Mesendoderm (in vitro differentiated cells): Measurements from ENCODE around the gene GRK1.

ENCODE experiments used
- DNase-seq: peaks from one replicate; pipeline ENCODE4 v3.0.0; 2013
- H2AK5ac ChIP-seq: 2 replicates; pipeline ENCODE4 v1.6.1; 2013; ENCODE audit warnings: low read length, inconsistent platforms
- H2BK120ac ChIP-seq: 2 replicates; pipeline ENCODE4 v1.6.1; 2013; ENCODE audit warnings: low read depth, mild to moderate bottlenecking, low read length, moderate library complexity, mixed read lengths
- H2BK15ac ChIP-seq: replicated peaks from 2 replicates; pipeline ENCODE4 v1.6.1; 2013; ENCODE audit warnings: low read depth, mild to moderate bottlenecking, moderate library complexity
- H2BK5ac ChIP-seq: 2 replicates; pipeline ENCODE4 v1.6.1; 2013; ENCODE audit warnings: low read length, inconsistent platforms
- H3K18ac ChIP-seq: 2 replicates; pipeline ENCODE4 v1.6.1; 2013; ENCODE audit warnings: mild to moderate bottlenecking, low read length, mixed read lengths
- H3K23ac ChIP-seq: one replicate; pipeline ENCODE4 v1.6.1; 2013; ENCODE audit warnings: low read length
- H3K27ac ChIP-seq: 2 replicates; pipeline ENCODE4 v1.5.1; 2013; ENCODE audit warnings: low read depth, mild to moderate bottlenecking, inconsistent platforms, low read length, moderate library complexity
- H3K27me3 ChIP-seq: 2 replicates; pipeline ENCODE4 v1.6.1; 2013; ENCODE audit warnings: low read length, control low read depth, mild to moderate bottlenecking, inconsistent platforms; ENCODE audit not compliant: insufficient read depth, poor library complexity
- H3K36me3 ChIP-seq: 2 replicates; pipeline ENCODE4 v1.6.1; 2013; ENCODE audit warnings: low read length, inconsistent platforms; ENCODE audit not compliant: control insufficient read depth, insufficient read depth
- H3K4ac ChIP-seq: one replicate; pipeline ENCODE4 v1.6.1; 2013; ENCODE audit warnings: low read depth, mild to moderate bottlenecking, low read length, moderate library complexity
- H3K4me1 ChIP-seq: 2 replicates; pipeline ENCODE4 v1.6.1; 2013; ENCODE audit warnings: low read depth, low read length, inconsistent platforms; ENCODE audit not compliant: control insufficient read depth
- H3K4me2 ChIP-seq: 2 replicates; pipeline ENCODE4 v1.6.1; 2013; ENCODE audit warnings: low read length
- H3K4me3 ChIP-seq: 2 replicates; pipeline ENCODE4 v1.5.1; 2013; ENCODE audit warnings: mild to moderate bottlenecking, low read length
- H3K56ac ChIP-seq: one replicate; pipeline ENCODE4 v1.6.1; 2013; ENCODE audit warnings: low read length
- H3K79me1 ChIP-seq: 2 replicates; pipeline ENCODE4 v1.6.1; 2013; ENCODE audit warnings: low read length, inconsistent platforms
- H3K79me2 ChIP-seq: 2 replicates; pipeline ENCODE4 v1.6.1; 2013; ENCODE audit warnings: mild to moderate bottlenecking, low read length; ENCODE audit not compliant: control insufficient read depth, insufficient read depth
- H3K9ac ChIP-seq: 2 replicates; pipeline ENCODE4 v1.6.1; 2013; ENCODE audit warnings: low read length, inconsistent platforms
- H4K5ac ChIP-seq: one replicate; pipeline ENCODE4 v1.6.1; 2013; ENCODE audit warnings: low read length
- H4K8ac ChIP-seq: one replicate; pipeline ENCODE4 v1.6.1; 2013; ENCODE audit warnings: low read depth, mild to moderate bottlenecking, control low read depth, low read length, moderate library complexity
- WGBS: extraction: QIAGEN DNeasy Blood & Tissue Kit; methylation state at CpG from one replicate; pipeline ENCODE4 v1.1.7; 2013; ENCODE audit warnings: low lambda C conversion rate, missing lambda C conversion rate; ENCODE audit not compliant: insufficient coverage; ENCODE audit errors: extremely low coverage; 5-methylcytosine and 5-hydroxymethylcytosine counted together

The GRK1 gene

GRCh38 chr13:113671066-113672001 is 4.3 kb downstream of the GRK1 start:
- Histone ChIP-seq H4K8ac (no peak overlapping the region), H2BK15ac (no peak overlapping the region), H3K4me2 (no peak overlapping the region), H3K4ac (no peak overlapping the region), H3K9ac (no peak overlapping the region), H2BK5ac (no peak overlapping the region), H3K18ac (no peak overlapping the region), H3K23ac (no peak overlapping the region), H3K79me1 (no peaks in the 10 kb centered on the region), H3K4me1 (no peaks in the 10 kb centered on the region), H4K5ac (no peak overlapping the region), H3K79me2 (no peaks in the 10 kb centered on the region), H3K27me3 (no peaks in the 10 kb centered on the region), H3K36me3 (no peaks in the 10 kb centered on the region), H3K27ac (no peak overlapping the region), H3K56ac (peak overlapping the region; percentile 31), H3K4me3 (no peak overlapping the region), H2BK120ac (no peak overlapping the region), H2AK5ac (peak overlapping the region; percentile 76)
- no CpG with 5 or more reads among the region's 54 CpGs for WGBS
- no peak for DNase-seq

DNA sequence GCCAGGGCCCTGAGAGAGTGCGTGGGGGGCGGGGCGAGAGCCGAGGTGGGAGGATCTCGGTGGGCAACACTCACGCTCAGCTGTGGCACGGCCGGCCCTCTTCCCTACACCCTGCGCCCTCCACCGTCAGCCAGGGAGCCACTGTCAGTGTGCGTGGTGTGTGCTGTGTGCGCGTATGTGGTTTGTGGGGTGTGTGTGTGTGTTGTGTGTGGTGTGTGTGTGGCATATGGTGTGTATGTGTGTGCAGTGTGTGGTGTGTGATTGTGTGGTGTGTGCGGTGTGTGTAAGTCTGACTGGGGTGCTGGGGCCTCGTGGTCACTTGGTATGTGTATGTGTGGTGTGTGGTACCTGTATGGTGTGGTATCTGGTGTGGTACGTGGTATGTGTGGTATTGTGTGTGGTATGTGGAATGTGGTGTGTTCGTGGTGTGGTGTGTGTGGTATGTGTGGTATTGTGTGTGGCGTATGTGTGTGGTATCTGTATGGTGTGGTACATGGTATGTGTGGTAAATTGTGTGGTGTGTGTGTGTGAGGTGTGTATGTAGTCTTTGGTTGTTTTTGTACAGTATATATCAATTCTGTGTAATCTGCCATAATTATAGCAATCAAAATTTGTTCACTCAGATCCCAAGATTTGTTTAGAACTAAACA is 5.1 kb downstream of the GRK1 start:
- H2AK5ac ChIP-seq: peak overlapping the region; percentile 87
- DNase-seq: no peak
- H3K4me3 ChIP-seq: no peak overlapping the region
- H2BK15ac ChIP-seq: no peak overlapping the region
- no peaks in the 10 kb centered on the region for H3K27me3 ChIP-seq
- no peaks in the 10 kb centered on the region for H3K4me1 ChIP-seq
- 100% methylated on average over 3 of the region's 18 CpGs for WGBS
- no peak overlapping the region for H2BK5ac ChIP-seq
- H3K36me3 ChIP-seq: no peaks in the 10 kb centered on the region
- H2BK120ac ChIP-seq: no peak overlapping the region
- H3K4ac ChIP-seq: no peak overlapping the region
- no peaks in the 10 kb centered on the region for H3K79me2 ChIP-seq
- no peak overlapping the region for H4K5ac ChIP-seq
- no peak overlapping the region for H3K23ac ChIP-seq
- H3K18ac ChIP-seq: no peak overlapping the region
- H3K56ac ChIP-seq: peak overlapping the region; percentile 19
- H3K79me1 ChIP-seq: no peaks in the 10 kb centered on the region
- no peak overlapping the region for H4K8ac ChIP-seq
- no peak overlapping the region for H3K4me2 ChIP-seq
- no peak overlapping the region for H3K27ac ChIP-seq
- no peak overlapping the region for H3K9ac ChIP-seq

- peak overlapping the region; percentile 8 for H3K18ac ChIP-seq
- peak overlapping the region; percentile 6 for H2BK120ac ChIP-seq
- H3K27me3 ChIP-seq: no peaks in the 10 kb centered on the region
- peak overlapping the region; percentile 100 for H2AK5ac ChIP-seq
- no CpG with 5 or more reads among the region's 11 CpGs for WGBS
- peaks cover 11% of the 10 kb centered on the region for H3K4me1 ChIP-seq
- peak; percentile 37 for DNase-seq
- peak overlapping the region; percentile 42 for H3K9ac ChIP-seq
- peak overlapping the region; percentile 99 for H2BK5ac ChIP-seq
- peak overlapping the region; percentile 82 for H3K56ac ChIP-seq
- peak overlapping the region; percentile 98 for H3K23ac ChIP-seq
- no peak overlapping the region for H2BK15ac ChIP-seq
- no peaks in the 10 kb centered on the region for H3K36me3 ChIP-seq
- no peak overlapping the region for H3K27ac ChIP-seq
- no peaks in the 10 kb centered on the region for H3K79me1 ChIP-seq
- H4K5ac ChIP-seq: no peak overlapping the region
- no peak overlapping the region for H3K4me3 ChIP-seq
- H3K79me2 ChIP-seq: no peaks in the 10 kb centered on the region
- peak overlapping the region; percentile 36 for H3K4me2 ChIP-seq
- H4K8ac ChIP-seq: no peak overlapping the region
- no peak overlapping the region for H3K4ac ChIP-seq
Measured at GRCh38 chr13:113722921-113723320, 55.9 kb downstream of the GRK1 start.

GRCh38 chr13:113723410-113724015 is 56.5 kb downstream of the GRK1 start:
- no peak overlapping the region for H3K4me3 ChIP-seq
- no peak overlapping the region for H3K4ac ChIP-seq
- H2BK120ac ChIP-seq: no peak overlapping the region
- no peak overlapping the region for H4K8ac ChIP-seq
- H3K79me1 ChIP-seq: no peaks in the 10 kb centered on the region
- H3K56ac ChIP-seq: peak overlapping the region; percentile 80
- no peak overlapping the region for H3K23ac ChIP-seq
- H3K27me3 ChIP-seq: no peaks in the 10 kb centered on the region
- H2AK5ac ChIP-seq: peak overlapping the region; percentile 89
- no peaks in the 10 kb centered on the region for H3K79me2 ChIP-seq
- WGBS: no CpG with 5 or more reads among the region's 13 CpGs
- peak overlapping the region; percentile 4 for H3K27ac ChIP-seq
- peak overlapping the region; percentile 53 for H3K4me2 ChIP-seq
- H3K4me1 ChIP-seq: peaks cover 11% of the 10 kb centered on the region
- H2BK15ac ChIP-seq: no peak overlapping the region
- no peak overlapping the region for H4K5ac ChIP-seq
- no peak overlapping the region for H3K9ac ChIP-seq
- peak overlapping the region; percentile 81 for H2BK5ac ChIP-seq
- H3K36me3 ChIP-seq: no peaks in the 10 kb centered on the region
- H3K18ac ChIP-seq: no peak overlapping the region
- peak; percentile 95 for DNase-seq

DNA sequence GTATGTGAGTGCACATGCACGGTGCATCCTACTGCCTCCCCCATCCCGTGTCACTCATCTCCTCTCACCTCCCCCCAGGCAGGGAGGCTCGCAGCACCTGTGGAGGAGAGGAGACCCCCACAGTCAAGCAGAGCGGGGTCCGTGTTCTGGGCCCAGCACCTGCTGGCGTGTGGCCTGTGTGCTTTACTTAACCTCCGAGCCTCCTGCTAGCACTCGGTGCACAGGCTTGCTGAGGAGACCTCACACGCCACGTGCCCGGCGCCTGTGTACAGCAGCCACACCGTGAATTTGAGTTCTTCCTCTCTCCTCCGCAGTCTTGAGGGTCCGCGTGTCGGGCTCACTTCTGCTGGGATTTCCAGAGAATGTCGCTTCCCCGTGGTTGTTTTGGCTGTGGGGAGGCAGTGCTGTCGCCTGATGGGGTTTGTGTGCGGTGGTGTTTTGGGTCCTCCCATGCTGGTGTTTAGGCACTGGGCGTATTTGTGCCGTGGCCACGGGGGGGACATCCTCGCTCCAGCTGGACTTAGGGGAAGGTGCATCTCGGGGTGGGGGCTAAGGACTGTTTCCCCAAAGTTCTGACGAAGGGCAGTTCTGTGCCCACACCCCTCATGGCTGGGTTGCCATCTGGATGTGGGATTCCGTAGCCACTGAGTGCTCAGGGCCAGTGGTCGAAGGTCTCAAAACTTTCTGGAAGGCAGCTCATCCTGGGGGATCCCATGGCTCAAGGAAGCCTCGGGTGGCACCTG is 57.2 kb downstream of the GRK1 start:
- H3K27ac ChIP-seq: peak overlapping the region; percentile 4
- WGBS: no CpG with 5 or more reads among the region's 30 CpGs

More for the DNA sequence above, 57.2 kb downstream of the GRK1 start:
- peak overlapping the region; percentile 81 for H2BK5ac ChIP-seq
- H3K56ac ChIP-seq: peak overlapping the region; percentile 80
- H3K4me2 ChIP-seq: no peak overlapping the region
- H3K36me3 ChIP-seq: no peaks in the 10 kb centered on the region
- peak overlapping the region; percentile 41 for H3K4ac ChIP-seq
- DNase-seq: no peak
- H4K5ac ChIP-seq: no peak overlapping the region
- no peak overlapping the region for H4K8ac ChIP-seq
- peak overlapping the region; percentile 89 for H2AK5ac ChIP-seq
- H3K79me2 ChIP-seq: no peaks in the 10 kb centered on the region
- H3K4me3 ChIP-seq: no peak overlapping the region
- no peak overlapping the region for H3K9ac ChIP-seq
- no peaks in the 10 kb centered on the region for H3K79me1 ChIP-seq
- H2BK15ac ChIP-seq: no peak overlapping the region
- peaks cover 11% of the 10 kb centered on the region for H3K4me1 ChIP-seq
- H3K18ac ChIP-seq: no peak overlapping the region
- no peaks in the 10 kb centered on the region for H3K27me3 ChIP-seq
- no peak overlapping the region for H3K23ac ChIP-seq
- no peak overlapping the region for H2BK120ac ChIP-seq
